ENCODE data around the gene SYT7. TPM values are rescaled to one million over a fixed set of nuclear protein-coding genes. Genes with fewer than 3 reads are reported as not detected.

The SYT7 gene
- total RNA-seq, 4 donors from 2014 or later = 5.2 to 12.6 (median 8.8) TPM

- Histone ChIP-seq H3K9me3 (no peaks in the 10 kb centered on the region), H3K4me3 (replicated peaks in 1 of 3) (no peak overlapping the region), H3K36me3 (no peaks in the 10 kb centered on the region), H3K27ac (no peak overlapping the region), H3K4me1 (peaks cover 0 to 17% of the 10 kb centered on the region in 2 donors), H3K27me3 (no peaks in the 10 kb centered on the region)
- TF ChIP-seq CTCF (IDR thresholded peaks at IDR 0.05) (peak; percentile 76 to 98 (median 88)), POLR2A (IDR thresholded peaks at IDR 0.05) (no peak)
- intact Hi-C loops (cut with DNase I) = loop anchor here (2.0 kb wide), 2 partner anchors 39 to 151 kb away; no protein-coding TSS in a partner anchor
- DNase-seq = peak; percentile 35 to 38
- 5 to 6% methylated on average over 7 to 14 of the region's 18 CpGs for WGBS, 2 donors
Observed at GRCh38 chr11:61477727-61478148, 103.1 kb downstream of the SYT7 start.

DNA sequence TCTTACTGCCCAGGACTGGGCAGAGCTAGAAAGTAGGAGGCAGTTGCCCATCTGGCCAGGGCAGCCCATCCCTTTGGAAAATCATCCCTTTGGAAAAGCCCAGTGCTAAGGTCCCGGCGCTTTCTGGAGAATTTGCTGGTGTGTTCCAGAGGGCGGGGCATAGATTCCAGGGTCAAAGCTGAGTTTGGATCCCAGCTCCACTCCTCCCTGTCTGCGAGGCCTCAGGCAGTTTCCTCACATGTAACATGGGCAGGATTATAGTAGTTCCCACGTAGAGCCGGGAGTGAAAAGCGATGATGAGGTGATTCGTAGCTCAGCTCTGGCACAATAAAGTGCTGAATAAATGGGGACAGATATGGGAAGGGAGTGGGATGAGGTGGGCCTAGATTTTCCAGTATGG lies 103.8 kb downstream of the SYT7 start:
- DNase-seq = no peak
- Histone ChIP-seq H3K27ac (no peak overlapping the region), H3K36me3 (no peaks in the 10 kb centered on the region), H3K27me3 (no peaks in the 10 kb centered on the region), H3K4me1 (peaks cover 0 to 22% of the 10 kb centered on the region in 2 donors), H3K4me3 (replicated peaks in 1 of 3) (no peak overlapping the region), H3K9me3 (no peaks in the 10 kb centered on the region)
- 52 to 75% methylated on average over 8 of the region's 8 CpGs for WGBS, 2 donors
- intact Hi-C loops (cut with DNase I) = loop anchor here (2.0 kb wide), 1 partner anchor 40 kb away; no protein-coding TSS in a partner anchor
- TF ChIP-seq POLR2A (IDR thresholded peaks at IDR 0.05) (no peak), CTCF (IDR thresholded peaks at IDR 0.05) (no peak)

- Histone ChIP-seq H3K27ac (no peak overlapping the region), H3K4me1 (peaks cover 0 to 25% of the 10 kb centered on the region in 2 donors), H3K36me3 (no peaks in the 10 kb centered on the region), H3K9me3 (no peaks in the 10 kb centered on the region), H3K4me3 (replicated peaks in 1 of 3) (no peak overlapping the region), H3K27me3 (no peaks in the 10 kb centered on the region)
- no peak for DNase-seq
- intact Hi-C loops (cut with DNase I) = loop anchor here (2.0 kb wide), 1 partner anchor 40 kb away; no protein-coding TSS in a partner anchor
- WGBS, 2 donors = 87 to 92% methylated on average over 1 to 3 of the region's 3 CpGs
- TF ChIP-seq CTCF (IDR thresholded peaks at IDR 0.05) = no peak
- no peak for TF ChIP-seq POLR2A (IDR thresholded peaks at IDR 0.05)
Observed at GRCh38 chr11:61476371-61476770, 104.5 kb downstream of the SYT7 start.

- Histone ChIP-seq H3K9me3 (no peaks in the 10 kb centered on the region), H3K27ac (no peak overlapping the region), H3K4me3 (replicated peaks in 1 of 3) (no peak overlapping the region), H3K27me3 (no peaks in the 10 kb centered on the region), H3K36me3 (no peaks in the 10 kb centered on the region), H3K4me1 (peaks cover 0 to 21% of the 10 kb centered on the region in 2 donors)
- intact Hi-C loops (cut with DNase I) = no loop called here
- DNase-seq = no peak
- TF ChIP-seq POLR2A (IDR thresholded peaks at IDR 0.05) = no peak
- TF ChIP-seq CTCF (IDR thresholded peaks at IDR 0.05) = no peak
- 93 to 100% methylated on average over 1 of the region's 1 CpG for WGBS, 2 donors
Observed at GRCh38 chr11:61475433-61475832, 105.4 kb downstream of the SYT7 start.

- no peak for DNase-seq
- intact Hi-C loops (cut with DNase I) = no loop called here
- H3K36me3 ChIP-seq = no peaks in the 10 kb centered on the region
- WGBS, 2 donors = 84 to 88% methylated on average over 6 of the region's 6 CpGs
- H3K4me1 ChIP-seq = peaks cover 0 to 21% of the 10 kb centered on the region in 2 donors
- H3K4me3 ChIP-seq (replicated peaks in 1 of 3) = no peak overlapping the region
- H3K27ac ChIP-seq = peak overlapping the region in 1 of 3 donors; percentile 30
- no peaks in the 10 kb centered on the region for H3K9me3 ChIP-seq
- TF ChIP-seq POLR2A (IDR thresholded peaks at IDR 0.05) (no peak), CTCF (IDR thresholded peaks at IDR 0.05) (no peak)
- H3K27me3 ChIP-seq = no peaks in the 10 kb centered on the region
Observed at GRCh38 chr11:61474013-61474643, 106.7 kb downstream of the SYT7 start.

All from thyroid gland (tissue), 4 donors.